SK-N-SH (cell line): ENCODE measurements around the gene ADAMTS17. TPM values are rescaled to one million over a fixed set of nuclear protein-coding genes. Genes with fewer than 3 reads are reported as not detected.

Experiments
- CTCF ChIA-PET: fragments of 300-600, 350-600 bp; formaldehyde crosslinking; extraction: SDS; loops from one replicate; lab custom pipeline; 2021; lab: Yijun Ruan, JAX
- POLR2A ChIA-PET: fragments of 350-600 bp; sonication (Branson Sonifier 250); formaldehyde crosslinking; extraction: SDS; loops from one replicate; lab custom pipeline; 2020; ENCODE audit warnings: antibody characterized with exemption, inconsistent platforms; lab: Yijun Ruan, JAX
- DNase-seq: peaks from one replicate; pipeline ENCODE4 v3.0.0; 2012
- H2AFZ ChIP-seq: fragments of 200-600 bp; sonication (generic); 2 replicates; pipeline ENCODE4 v1.8.1; 2016; ENCODE audit warnings: antibody characterized with exemption, mild to moderate bottlenecking, low read depth
- H3F3A ChIP-seq: fragments of 200-600 bp; sonication (generic); replicated peaks from 2 replicates; pipeline ENCODE3; 2016; ENCODE audit warnings: antibody characterized with exemption, mild to moderate bottlenecking; ENCODE audit not compliant: insufficient read depth
- H3K27ac ChIP-seq, 2 experiments: fragments of 200-500 bp in 1 of 2; fragments of 200-600 bp in 1 of 2; sonication (Bioruptor generic) in 1 of 2; sonication (generic), shearing (Covaris generic) in 1 of 2; 2 replicates each; pipeline versions ENCODE4 v1.5.1 to v1.6.1; 2014 to 2016; ENCODE audit warnings: low read depth in 2 of 2, inconsistent platforms in 1 of 2, low read length in 1 of 2, mild to moderate bottlenecking in 1 of 2, mixed read lengths in 1 of 2
- H3K27me3 ChIP-seq: fragments of 200-600 bp; sonication (generic), shearing (Covaris generic); 2 replicates; pipeline ENCODE4 v1.6.1; 2016; ENCODE audit warnings: mixed run types; ENCODE audit not compliant: insufficient read depth
- H3K36me3 ChIP-seq, 2 experiments: fragments of 200-500 bp in 1 of 2; fragments of 200-600 bp in 1 of 2; sonication (Bioruptor generic) in 1 of 2; sonication (generic) in 1 of 2; replicated peaks in 1 of 2; 2 replicates each; pipeline versions ENCODE3 to v1.5.1; 2014 to 2016; ENCODE audit warnings: low read length in 1 of 2, mild to moderate bottlenecking in 1 of 2; ENCODE audit not compliant: insufficient read depth in 2 of 2, control insufficient read depth in 1 of 2
- H3K4me1 ChIP-seq, 2 experiments: fragments of 200-500 bp in 1 of 2; fragments of 200-600 bp in 1 of 2; sonication (Bioruptor generic) in 1 of 2; sonication (generic), shearing (Covaris generic) in 1 of 2; 2 replicates each; pipeline versions ENCODE4 v1.5.1 to v1.6.1; 2014 to 2016; ENCODE audit warnings: low read depth in 1 of 2, low read length in 1 of 2, mixed run types in 1 of 2; ENCODE audit not compliant: insufficient read depth in 2 of 2, control insufficient read depth in 1 of 2
- H3K4me2 ChIP-seq: fragments of 200-600 bp; sonication (generic), shearing (Covaris generic); 2 replicates; pipeline ENCODE4 v1.6.1; 2017; ENCODE audit warnings: mixed run types
- H3K4me3 ChIP-seq, 2 experiments: fragments of 200-500 bp in 1 of 2; fragments of 200-600 bp in 1 of 2; sonication (Bioruptor generic) in 1 of 2; sonication (generic), shearing (Covaris generic) in 1 of 2; 2 replicates each; pipeline versions ENCODE4 v1.5.1 to v1.8.1; 2014 to 2016; ENCODE audit warnings: low read depth in 2 of 2, inconsistent platforms in 1 of 2, low read length in 1 of 2, mild to moderate bottlenecking in 1 of 2, mixed read lengths in 1 of 2, moderate library complexity in 1 of 2
- H3K79me2 ChIP-seq: fragments of 200-600 bp; sonication (generic); 2 replicates; pipeline ENCODE4 v1.8.1; 2017; ENCODE audit warnings: mild to moderate bottlenecking; ENCODE audit not compliant: insufficient read depth
- H3K9ac ChIP-seq: fragments of 200-600 bp; sonication (generic); 2 replicates; pipeline ENCODE4 v1.6.1; 2017; ENCODE audit warnings: mixed run types
- H3K9me2 ChIP-seq: fragments of 200-600 bp; sonication (generic); 2 replicates; pipeline ENCODE4 v1.6.1; 2017; ENCODE audit warnings: mixed run types
- H3K9me3 ChIP-seq: fragments of 200-600 bp; sonication (generic); 2 replicates; pipeline ENCODE4 v1.6.1; 2017; ENCODE audit warnings: mixed run types, mild to moderate bottlenecking, moderate library complexity
- H4K20me1 ChIP-seq: fragments of 200-600 bp; sonication (generic); 2 replicates; pipeline ENCODE4 v1.6.1; 2017; ENCODE audit warnings: mild to moderate bottlenecking, mixed run types; ENCODE audit not compliant: insufficient read depth
- CHD2 ChIP-seq: fragments of 150-350 bp; IDR thresholded peaks from 2 replicates; pipeline ENCODE4 v1.6.1; 2018; ENCODE audit warnings: low read length; ENCODE audit not compliant: partially characterized antibody
- EZH2phosphoT487 ChIP-seq: fragments of 200-600 bp; sonication (generic); IDR thresholded peaks from 2 replicates; pipeline ENCODE4 v1.6.1; 2017; ENCODE audit warnings: low read depth, mixed run types, mild to moderate bottlenecking, antibody characterized with exemption, moderate library complexity, borderline replicate concordance
- FOSL2 ChIP-seq: IDR thresholded peaks from 2 replicates; pipeline ENCODE4 v1.4.0; 2012; ENCODE audit warnings: low read depth, mild to moderate bottlenecking, moderate library complexity, borderline replicate concordance
- FOXM1 ChIP-seq: IDR thresholded peaks from 2 replicates; pipeline ENCODE4 v1.4.0; 2012; ENCODE audit warnings: low read depth, mild to moderate bottlenecking
- GATA2 ChIP-seq: sonication (generic); formaldehyde crosslinking; IDR thresholded peaks from 2 replicates; pipeline ENCODE4 v1.5.0; 2020; ENCODE audit warnings: mild to moderate bottlenecking, missing genetic modification reagents
- POLR2AphosphoS5 ChIP-seq: IDR thresholded peaks from 2 replicates; pipeline ENCODE4 v1.6.1; 2012; ENCODE audit warnings: low read depth, low read length
- RAD21 ChIP-seq: IDR thresholded peaks from 2 replicates; pipeline ENCODE4 v1.6.1; 2012; ENCODE audit warnings: mild to moderate bottlenecking, low read length
- RFX5 ChIP-seq: IDR thresholded peaks from 2 replicates; pipeline ENCODE4 v1.6.1; 2012; ENCODE audit warnings: mild to moderate bottlenecking, improper control_type of control experiment, low read length
- RXRA ChIP-seq: IDR thresholded peaks from 2 replicates; pipeline ENCODE4 v1.4.0; 2012; ENCODE audit warnings: low read depth, mild to moderate bottlenecking, borderline replicate concordance
- SMC3 ChIP-seq: IDR thresholded peaks from 2 replicates; pipeline ENCODE4 v1.6.1; 2012; ENCODE audit warnings: low read depth, low read length, improper control_type of control experiment
- TAF1 ChIP-seq: IDR thresholded peaks from 2 replicates; pipeline ENCODE4 v1.6.1; 2012; ENCODE audit warnings: low read depth, mild to moderate bottlenecking, low read length, moderate library complexity, borderline replicate concordance
- YY1 ChIP-seq: IDR thresholded peaks from 2 replicates; pipeline ENCODE4 v1.4.0; 2012; ENCODE audit warnings: low read depth, mild to moderate bottlenecking
- WGBS: methylation state at CpG from one replicate; pipeline ENCODE4 v1.1.6; 2017; ENCODE audit warnings: low lambda C conversion rate; 5-methylcytosine and 5-hydroxymethylcytosine counted together
- polyA plus RNA-seq, 3 experiments: library from polyadenylated mRNA; depleted of rRNA; stranded (reverse); fragments of >200 nt; gene quantifications; 2 replicates each; pipeline ENCODE4 v1.2.3, GENCODE V29; 2012
- TF ChIP-seq, protein P1 (sequence below): fragments of 150-350 bp; IDR thresholded peaks from 2 replicates; pipeline ENCODE4 v1.6.1; 2017; ENCODE audit warnings: antibody characterized with exemption, low read length, low read depth, borderline replicate concordance
- TF ChIP-seq, protein P2 (sequence below): IDR thresholded peaks from 2 replicates; pipeline ENCODE4 v1.4.0; 2012; ENCODE audit warnings: low read depth
- TF ChIP-seq, protein P3 (sequence below): IDR thresholded peaks from 2 replicates; pipeline ENCODE4 v1.4.0; 2012; ENCODE audit warnings: low read depth, borderline replicate concordance
- TF ChIP-seq, protein P4 (sequence below): IDR thresholded peaks from 2 replicates; pipeline ENCODE4 v1.4.0; 2012; ENCODE audit warnings: low read depth, borderline replicate concordance

ADAMTS17 gene
- polyA plus RNA-seq, 1 of the 3 experiments (the other 2 are of a cell fraction) = not detected

DNA sequence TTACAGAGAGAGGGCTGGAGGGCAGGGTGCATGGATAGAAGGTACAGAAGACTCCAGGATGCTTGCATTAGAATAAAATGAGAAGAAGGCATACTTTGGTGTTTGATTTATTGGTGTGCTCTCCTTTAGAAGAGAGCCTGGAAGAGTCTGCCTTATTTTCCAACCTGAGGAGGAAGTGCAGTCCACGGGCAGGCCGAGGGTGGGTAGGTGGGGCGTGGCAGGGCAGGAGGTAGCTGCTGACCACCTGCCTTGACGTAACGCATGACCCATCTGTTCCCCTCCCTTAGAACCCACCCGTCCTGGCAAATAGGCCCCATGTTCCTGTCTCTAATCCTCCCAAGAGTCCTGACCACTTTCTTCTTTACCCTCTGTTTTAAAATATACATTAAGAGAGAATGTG lies 386.2 kb downstream of the ADAMTS17 start:
- H3F3A ChIP-seq = no peaks in the 10 kb centered on the region
- POLR2A ChIA-PET = no interaction called here
- no peak for TF ChIP-seq POLR2AphosphoS5
- TF ChIP-seq, protein P1, sequence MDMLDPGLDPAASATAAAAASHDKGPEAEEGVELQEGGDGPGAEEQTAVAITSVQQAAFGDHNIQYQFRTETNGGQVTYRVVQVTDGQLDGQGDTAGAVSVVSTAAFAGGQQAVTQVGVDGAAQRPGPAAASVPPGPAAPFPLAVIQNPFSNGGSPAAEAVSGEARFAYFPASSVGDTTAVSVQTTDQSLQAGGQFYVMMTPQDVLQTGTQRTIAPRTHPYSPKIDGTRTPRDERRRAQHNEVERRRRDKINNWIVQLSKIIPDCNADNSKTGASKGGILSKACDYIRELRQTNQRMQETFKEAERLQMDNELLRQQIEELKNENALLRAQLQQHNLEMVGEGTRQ = no peak
- TF ChIP-seq RXRA = no peak
- no peak for TF ChIP-seq FOXM1
- no peak for TF ChIP-seq FOSL2
- no peak for TF ChIP-seq RAD21
- TF ChIP-seq, protein P2, sequence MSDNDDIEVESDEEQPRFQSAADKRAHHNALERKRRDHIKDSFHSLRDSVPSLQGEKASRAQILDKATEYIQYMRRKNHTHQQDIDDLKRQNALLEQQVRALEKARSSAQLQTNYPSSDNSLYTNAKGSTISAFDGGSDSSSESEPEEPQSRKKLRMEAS = no peak
- no peak for TF ChIP-seq RFX5
- no peak for TF ChIP-seq CHD2
- TF ChIP-seq TAF1 = no peak
- no peak for TF ChIP-seq GATA2
- TF ChIP-seq, protein P3, sequence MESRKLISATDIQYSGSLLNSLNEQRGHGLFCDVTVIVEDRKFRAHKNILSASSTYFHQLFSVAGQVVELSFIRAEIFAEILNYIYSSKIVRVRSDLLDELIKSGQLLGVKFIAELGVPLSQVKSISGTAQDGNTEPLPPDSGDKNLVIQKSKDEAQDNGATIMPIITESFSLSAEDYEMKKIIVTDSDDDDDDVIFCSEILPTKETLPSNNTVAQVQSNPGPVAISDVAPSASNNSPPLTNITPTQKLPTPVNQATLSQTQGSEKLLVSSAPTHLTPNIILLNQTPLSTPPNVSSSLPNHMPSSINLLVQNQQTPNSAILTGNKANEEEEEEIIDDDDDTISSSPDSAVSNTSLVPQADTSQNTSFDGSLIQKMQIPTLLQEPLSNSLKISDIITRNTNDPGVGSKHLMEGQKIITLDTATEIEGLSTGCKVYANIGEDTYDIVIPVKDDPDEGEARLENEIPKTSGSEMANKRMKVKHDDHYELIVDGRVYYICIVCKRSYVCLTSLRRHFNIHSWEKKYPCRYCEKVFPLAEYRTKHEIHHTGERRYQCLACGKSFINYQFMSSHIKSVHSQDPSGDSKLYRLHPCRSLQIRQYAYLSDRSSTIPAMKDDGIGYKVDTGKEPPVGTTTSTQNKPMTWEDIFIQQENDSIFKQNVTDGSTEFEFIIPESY = no peak
- no peak for TF ChIP-seq YY1
- TF ChIP-seq, protein P4, sequence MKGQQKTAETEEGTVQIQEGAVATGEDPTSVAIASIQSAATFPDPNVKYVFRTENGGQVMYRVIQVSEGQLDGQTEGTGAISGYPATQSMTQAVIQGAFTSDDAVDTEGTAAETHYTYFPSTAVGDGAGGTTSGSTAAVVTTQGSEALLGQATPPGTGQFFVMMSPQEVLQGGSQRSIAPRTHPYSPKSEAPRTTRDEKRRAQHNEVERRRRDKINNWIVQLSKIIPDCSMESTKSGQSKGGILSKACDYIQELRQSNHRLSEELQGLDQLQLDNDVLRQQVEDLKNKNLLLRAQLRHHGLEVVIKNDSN = no peak
- TF ChIP-seq EZH2phosphoT487 = no peak
- CTCF ChIA-PET = no interaction called here
- WGBS = 61% methylated on average over 6 of the region's 6 CpGs
- peaks cover 0 to 3% of the 10 kb centered on the region in 2 experiments; a peak in 1 of 4 replicates for H3K4me1 ChIP-seq
- H3K9me3 ChIP-seq = no peaks in the 10 kb centered on the region
- H3K4me2 ChIP-seq = no peak overlapping the region
- H3K27me3 ChIP-seq = no peaks in the 10 kb centered on the region
- no peaks in the 10 kb centered on the region for H3K79me2 ChIP-seq
- H3K36me3 ChIP-seq = no peaks in the 10 kb centered on the region
- no peak overlapping the region for H3K9ac ChIP-seq
- no peaks in the 10 kb centered on the region for H4K20me1 ChIP-seq
- no peak overlapping the region for H3K4me3 ChIP-seq
- no peak overlapping the region for H2AFZ ChIP-seq
- H3K27ac ChIP-seq = no peak overlapping the region
- no peak for DNase-seq
- H3K9me2 ChIP-seq = no peaks in the 10 kb centered on the region

DNA sequence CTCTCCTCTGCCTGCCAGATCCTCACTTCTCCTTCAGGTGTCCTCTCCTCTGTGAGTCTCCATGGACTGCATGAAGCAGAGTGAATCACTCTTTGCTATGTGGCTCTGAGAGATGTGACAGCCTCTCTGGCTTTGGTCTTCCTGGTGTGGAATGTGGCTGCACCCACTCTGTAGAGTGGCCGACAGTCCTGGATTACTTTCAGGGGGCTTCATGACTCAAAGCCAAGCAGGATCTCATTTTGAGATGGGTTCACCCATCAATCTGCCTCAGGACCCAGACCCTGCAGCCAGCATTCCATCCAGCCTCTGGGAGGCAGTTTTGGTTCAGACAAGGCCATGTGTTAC lies 386.6 kb downstream of the ADAMTS17 start:
- Histone ChIP-seq H3F3A (no peaks in the 10 kb centered on the region), H4K20me1 (no peaks in the 10 kb centered on the region), H3K4me3 (no peak overlapping the region), H3K36me3 (no peaks in the 10 kb centered on the region), H3K9me3 (no peaks in the 10 kb centered on the region), H3K79me2 (no peaks in the 10 kb centered on the region), H3K27me3 (no peaks in the 10 kb centered on the region), H3K4me1 (peaks cover 0 to 3% of the 10 kb centered on the region in 2 experiments; a peak in 1 of 4 replicates), H2AFZ (no peak overlapping the region), H3K9ac (no peak overlapping the region), H3K4me2 (no peak overlapping the region), H3K9me2 (no peaks in the 10 kb centered on the region), H3K27ac (no peak overlapping the region)
- DNase-seq = no peak
- POLR2A ChIA-PET = no interaction called here
- CTCF ChIA-PET = no interaction called here
- 60% methylated on average over 1 of the region's 1 CpG for WGBS
- TF ChIP-seq SMC3 (no peak), TAF1 (no peak), GATA2 (no peak)
